ENCODE data around the gene TM4SF4. TPM values are rescaled to one million over a fixed set of nuclear protein-coding genes. Genes with fewer than 3 reads are reported as not detected.

Gene TM4SF4
- total RNA-seq, 1 experiment from 2014 or later = not detected

DNA sequence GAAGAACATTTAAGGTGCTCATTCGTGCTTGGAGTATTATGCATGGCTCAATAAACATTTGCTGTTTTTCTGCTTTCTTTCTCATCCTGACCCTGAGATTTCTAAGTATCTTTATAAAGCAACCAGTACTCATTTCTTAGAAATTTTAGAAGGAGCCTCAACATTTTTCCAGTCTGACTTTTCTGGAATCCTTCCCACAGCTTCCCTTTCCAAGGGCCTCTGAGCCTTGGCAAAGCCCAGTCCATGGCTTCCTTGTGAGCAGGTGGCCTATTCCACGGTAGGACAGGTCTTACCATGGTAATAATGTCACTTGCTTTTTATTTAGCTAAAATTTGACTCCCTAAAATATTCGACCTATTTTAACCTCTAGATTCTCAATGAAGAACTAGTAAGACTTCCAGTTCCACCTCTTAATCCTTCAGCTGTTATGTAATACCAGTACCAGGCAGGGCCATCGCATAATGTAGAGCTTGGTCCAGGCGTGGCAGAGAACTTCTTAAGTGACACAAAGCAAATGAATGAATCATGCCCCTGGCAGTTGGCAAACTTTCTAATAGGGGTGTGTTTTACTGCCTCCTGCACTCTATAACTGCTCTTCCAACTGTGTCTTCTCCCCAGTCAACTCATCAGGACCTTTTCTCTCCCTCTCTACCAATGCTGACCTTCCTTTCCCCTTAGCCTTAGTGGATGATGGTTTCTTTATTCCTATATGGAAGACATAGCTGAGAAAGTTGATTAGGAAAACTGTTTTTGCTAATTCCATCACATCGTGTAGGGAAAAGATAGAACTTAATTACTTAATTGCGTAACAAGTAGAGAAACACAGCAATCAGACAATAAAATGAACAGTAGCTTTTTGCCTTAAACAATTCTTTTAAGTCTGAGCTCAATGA, 894 bp upstream of the TM4SF4 start:
- H3K79me2 ChIP-seq (ENCODE audit: insufficient read depth, low read length) = no peaks in the 10 kb centered on the region
- Mint-ChIP-seq H3K27me3 (ENCODE audit: low read depth) (no peaks in the 10 kb centered on the region), H3K36me3 (ENCODE audit: insufficient read depth in 1 of 3, low read depth in 3 of 3) (no peaks in the 10 kb centered on the region), H3K27ac (0 out of 7 replicates have a peak overlapping the region, but pooled peaks of 1 of the 3 experiments have one; percentile 36), H3K4me1 (peaks cover 24 to 31% of the 10 kb centered on the region in 2 experiments), H3K9me3 (no peaks in the 10 kb centered on the region), H3K4me3 (no peak overlapping the region)
- no peak overlapping the region for H3K23ac ChIP-seq (ENCODE audit: insufficient read length, low read depth, low read length)
- no peak for DNase-seq
- H3K27ac ChIP-seq (ENCODE audit: insufficient read length, low read depth, low read length) = no peak overlapping the region
- no peak overlapping the region for H3K9ac ChIP-seq (ENCODE audit: extremely low read depth, insufficient read length, low read length)
- no peak overlapping the region for H4K5ac ChIP-seq (ENCODE audit: insufficient read length, low read depth, low read length)
- no peak overlapping the region for H4K8ac ChIP-seq (replicated peaks; ENCODE audit: insufficient read length, low read depth, low read length)
- no peak overlapping the region for H2AK5ac ChIP-seq (ENCODE audit: insufficient read length, low read length)
- H3K4me2 ChIP-seq (ENCODE audit: insufficient read depth, insufficient read length, low read length) = no peak overlapping the region
- H2BK20ac ChIP-seq (ENCODE audit: low read depth, low read length, poor library complexity, severe bottlenecking) = no peak overlapping the region
- no peak overlapping the region for H2BK15ac ChIP-seq (ENCODE audit: low read depth, low read length)
- no peak overlapping the region for H3K18ac ChIP-seq (ENCODE audit: insufficient read length, low read depth, low read length)
- TF ChIP-seq, protein P1, sequence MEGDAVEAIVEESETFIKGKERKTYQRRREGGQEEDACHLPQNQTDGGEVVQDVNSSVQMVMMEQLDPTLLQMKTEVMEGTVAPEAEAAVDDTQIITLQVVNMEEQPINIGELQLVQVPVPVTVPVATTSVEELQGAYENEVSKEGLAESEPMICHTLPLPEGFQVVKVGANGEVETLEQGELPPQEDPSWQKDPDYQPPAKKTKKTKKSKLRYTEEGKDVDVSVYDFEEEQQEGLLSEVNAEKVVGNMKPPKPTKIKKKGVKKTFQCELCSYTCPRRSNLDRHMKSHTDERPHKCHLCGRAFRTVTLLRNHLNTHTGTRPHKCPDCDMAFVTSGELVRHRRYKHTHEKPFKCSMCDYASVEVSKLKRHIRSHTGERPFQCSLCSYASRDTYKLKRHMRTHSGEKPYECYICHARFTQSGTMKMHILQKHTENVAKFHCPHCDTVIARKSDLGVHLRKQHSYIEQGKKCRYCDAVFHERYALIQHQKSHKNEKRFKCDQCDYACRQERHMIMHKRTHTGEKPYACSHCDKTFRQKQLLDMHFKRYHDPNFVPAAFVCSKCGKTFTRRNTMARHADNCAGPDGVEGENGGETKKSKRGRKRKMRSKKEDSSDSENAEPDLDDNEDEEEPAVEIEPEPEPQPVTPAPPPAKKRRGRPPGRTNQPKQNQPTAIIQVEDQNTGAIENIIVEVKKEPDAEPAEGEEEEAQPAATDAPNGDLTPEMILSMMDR (conservative IDR thresholded peaks at IDR 0.05) = no peak
- no peak overlapping the region for H3K56ac ChIP-seq (ENCODE audit: insufficient read length, low read depth, low read length)
- no peak overlapping the region for H3K14ac ChIP-seq (ENCODE audit: insufficient read depth, low read length)
- H3K4ac ChIP-seq (ENCODE audit: low read depth, low read length) = no peak overlapping the region
- H2AFZ ChIP-seq (ENCODE audit: low read length) = no peak overlapping the region
- no CpG with 5 or more reads among the region's 7 CpGs for WGBS (ENCODE audit: extremely low coverage, insufficient read length, low lambda C conversion rate)
- H3K9me3 ChIP-seq (ENCODE audit: control insufficient read depth, low read depth, low read length) = no peaks in the 10 kb centered on the region
- H2BK12ac ChIP-seq (ENCODE audit: insufficient read length, low read depth, low read length) = no peak overlapping the region
- H2BK120ac ChIP-seq (ENCODE audit: low read depth, low read length, poor library complexity, severe bottlenecking) = no peak overlapping the region
- H3K4me1 ChIP-seq (ENCODE audit: insufficient read depth, low read length) = peaks cover 2% of the 10 kb centered on the region; the same call in 1 of the 2 replicates
- no peaks in the 10 kb centered on the region for H3K23me2 ChIP-seq (ENCODE audit: insufficient read length, low read depth, low read length, poor library complexity, severe bottlenecking)
- H3K79me1 ChIP-seq (ENCODE audit: insufficient read depth, low read depth, low read length, poor library complexity, severe bottlenecking) = no peaks in the 10 kb centered on the region
- H4K20me1 ChIP-seq (ENCODE audit: control insufficient read depth, insufficient read depth, insufficient read length) = no peaks in the 10 kb centered on the region
- no peak overlapping the region for H2BK5ac ChIP-seq (ENCODE audit: insufficient read length, low read length)
- H3K27me3 ChIP-seq (ENCODE audit: insufficient read depth, low read length) = no peaks in the 10 kb centered on the region
- H3T11ph ChIP-seq (ENCODE audit: low read length) = no peak overlapping the region
- H4K91ac ChIP-seq (ENCODE audit: insufficient read length, low read depth, low read length) = no peak overlapping the region
